HG03064 (cell line): Measurements from ENCODE around the gene SULF2.

Experiments
- ATAC-seq: cut with Tn5 transposase; IDR thresholded peaks from one replicate; pipeline ENCODE4 v1.9.1; 2021; ENCODE audit warnings: low read depth; ENCODE audit not compliant: unreplicated experiment

Gene SULF2

DNA sequence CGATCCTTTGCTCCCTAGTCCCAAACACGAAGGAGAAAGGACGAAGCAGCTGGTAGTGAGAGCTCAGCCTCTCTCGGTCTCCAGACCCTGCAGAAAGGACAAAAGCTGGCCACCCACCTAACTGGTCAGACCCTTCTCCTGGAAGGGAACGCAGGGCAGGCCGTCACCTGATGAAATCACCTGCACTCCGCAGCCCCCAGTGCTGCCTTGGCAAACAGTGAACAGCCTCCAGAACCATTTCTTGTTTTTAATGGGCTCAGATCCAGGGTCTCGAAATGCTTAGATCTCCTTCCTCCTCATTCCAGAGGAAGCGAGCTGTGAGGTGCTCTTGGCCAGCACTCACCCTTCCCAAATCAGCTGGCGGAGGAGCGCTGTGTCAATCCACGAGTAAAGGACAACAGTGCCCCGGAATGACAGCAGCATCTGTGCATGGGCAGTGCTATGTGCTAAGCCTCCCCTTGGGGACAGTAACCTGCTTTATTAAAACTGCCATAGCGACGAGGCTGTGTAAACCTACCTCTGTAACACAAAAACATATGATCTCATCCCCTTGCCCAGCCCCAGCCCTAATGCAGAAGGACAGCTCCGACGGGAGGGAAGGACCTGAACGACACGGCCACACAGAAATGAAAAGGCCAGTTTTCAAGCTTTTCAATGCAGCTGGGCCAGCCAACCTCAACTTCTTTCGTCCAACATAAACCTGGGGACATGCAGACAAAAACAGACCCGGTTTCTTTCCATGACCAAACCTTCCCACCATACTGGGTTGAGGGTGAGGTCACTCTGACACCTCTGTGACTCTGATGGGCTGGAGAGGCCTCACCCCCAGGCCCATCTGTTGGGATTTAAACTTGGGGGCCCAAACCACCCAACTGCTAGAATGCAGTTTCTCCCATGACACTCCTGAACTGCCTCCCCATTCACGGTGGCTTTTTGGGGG, 43.3 kb downstream of the SULF2 start:
- ATAC-seq, result no peak

DNA sequence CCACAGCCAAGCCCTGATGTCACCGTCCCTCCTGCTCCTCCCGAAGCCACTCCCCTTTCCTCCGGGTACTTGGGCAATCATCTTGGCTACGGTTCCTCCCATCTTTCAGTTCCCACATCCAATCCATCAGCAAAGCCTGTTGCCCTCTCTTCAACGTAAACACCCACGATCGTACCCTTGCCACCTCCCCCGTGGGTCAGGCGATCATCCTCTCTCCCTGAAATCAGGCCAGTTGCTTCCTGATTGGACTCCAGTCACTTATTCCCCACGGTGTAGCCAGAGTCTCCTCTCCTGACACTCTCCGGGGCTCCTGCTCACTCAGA, 44.5 kb downstream of the SULF2 start:
- no peak for ATAC-seq

DNA sequence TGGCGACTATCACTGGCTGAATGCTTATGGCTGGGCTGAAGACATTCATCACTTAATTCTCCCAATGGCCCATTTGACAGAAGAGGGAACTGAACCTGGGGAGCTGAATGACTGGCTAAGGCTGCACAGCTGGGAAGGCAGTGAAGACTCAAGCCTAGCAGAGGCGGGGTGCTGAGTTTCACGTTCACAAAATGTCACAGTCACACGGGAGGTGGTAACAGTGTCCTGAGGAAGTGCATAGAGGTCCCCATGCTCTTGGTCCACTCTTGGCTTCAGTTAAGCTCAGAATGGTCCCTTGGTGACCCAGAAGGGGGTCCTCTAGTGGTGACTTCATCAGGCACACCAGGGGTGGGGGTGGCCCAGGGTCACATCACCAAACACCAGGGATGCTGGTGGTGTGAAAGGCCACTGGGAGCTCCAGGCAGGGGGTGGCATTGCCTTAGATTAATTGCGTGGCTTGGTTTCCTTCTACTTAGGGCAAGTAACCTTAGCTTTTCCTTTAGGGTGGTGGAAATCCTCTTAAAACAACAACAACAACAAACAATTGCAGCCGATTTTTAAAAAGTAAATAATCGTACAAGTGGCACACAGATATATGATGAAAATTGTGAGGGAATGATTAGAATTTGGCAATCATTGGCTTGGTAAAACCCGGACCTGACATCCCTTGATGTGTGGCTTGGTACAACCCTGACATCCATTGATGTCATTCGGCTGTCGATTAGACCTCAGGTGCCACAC, 45.0 kb downstream of the SULF2 start:
- no peak for ATAC-seq

GRCh38 chr20:47737923-47738322, 47.4 kb downstream of the SULF2 start:
- ATAC-seq, result no peak

GRCh38 chr20:47736570-47737152, 48.6 kb downstream of the SULF2 start:
- ATAC-seq, result no peak

GRCh38 chr20:47735412-47736400, 49.6 kb downstream of the SULF2 start:
- ATAC-seq, result no peak

DNA sequence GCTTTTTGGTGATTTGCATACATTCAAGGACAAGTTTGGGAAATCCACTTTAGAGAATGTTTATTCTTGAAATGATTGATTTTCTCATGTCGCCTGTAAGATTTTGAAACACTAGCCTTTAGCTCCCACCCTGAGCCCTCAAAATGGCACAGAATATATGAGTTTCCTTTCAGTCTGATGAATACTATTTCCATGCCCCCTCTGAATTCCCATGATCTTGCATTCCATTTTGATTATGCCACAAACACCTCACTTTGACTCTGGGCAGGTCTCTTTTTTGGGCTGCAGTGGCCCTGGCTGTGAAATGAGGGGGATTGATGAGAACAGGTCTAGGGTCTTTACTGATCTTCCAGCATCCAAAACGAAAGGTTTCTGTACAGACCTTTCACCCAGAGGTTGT, 50.4 kb downstream of the SULF2 start:
- no peak for ATAC-seq

DNA sequence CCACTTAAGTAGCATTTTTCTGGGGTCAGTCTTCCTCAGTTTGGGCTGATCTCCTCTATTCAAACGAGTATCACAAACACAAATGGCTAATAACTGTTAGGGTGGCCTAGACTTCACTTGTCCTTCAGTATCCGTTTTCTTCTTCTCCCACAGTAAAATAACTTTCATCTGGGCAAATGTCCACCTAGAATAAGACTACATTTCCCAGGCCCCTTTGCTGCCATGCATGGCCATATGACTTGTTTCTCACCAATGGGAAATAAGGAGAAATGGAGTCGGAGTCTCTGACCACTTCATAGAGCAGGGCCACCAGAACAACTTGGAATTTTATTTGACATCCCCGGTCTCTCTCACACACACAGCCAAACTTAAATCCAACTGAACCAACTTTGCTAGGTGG, 51.4 kb downstream of the SULF2 start:
- ATAC-seq, result no peak

GRCh38 chr20:47730744-47731143, 54.5 kb downstream of the SULF2 start:
- no peak for ATAC-seq

DNA sequence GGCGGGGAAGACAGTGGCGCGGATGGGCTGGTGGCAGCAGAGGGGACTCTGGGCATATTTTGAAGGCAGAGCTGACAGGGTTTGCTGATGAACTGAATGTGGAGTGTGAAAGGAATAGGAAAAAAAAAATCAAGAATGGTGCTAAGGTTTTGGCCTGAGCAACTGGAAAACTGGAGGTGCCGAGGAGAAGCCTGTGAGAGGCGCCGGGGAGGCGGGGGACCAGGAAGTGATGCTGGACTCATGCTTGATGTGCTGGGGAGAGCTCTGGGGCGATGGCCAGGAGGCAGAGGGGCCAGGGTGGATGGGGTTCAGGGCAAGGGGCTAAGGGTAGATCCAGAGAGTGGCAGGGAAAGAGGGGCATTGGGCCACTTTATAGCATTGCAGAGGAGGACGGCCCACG, 55.8 kb downstream of the SULF2 start:
- ATAC-seq, result no peak

GRCh38 chr20:47727909-47728361, 57.3 kb downstream of the SULF2 start:
- no peak for ATAC-seq

GRCh38 chr20:47727170-47727880, 58.0 kb downstream of the SULF2 start:
- no peak for ATAC-seq

- ATAC-seq, result no peak
Measured at GRCh38 chr20:47726632-47727031, 58.6 kb downstream of the SULF2 start.

DNA sequence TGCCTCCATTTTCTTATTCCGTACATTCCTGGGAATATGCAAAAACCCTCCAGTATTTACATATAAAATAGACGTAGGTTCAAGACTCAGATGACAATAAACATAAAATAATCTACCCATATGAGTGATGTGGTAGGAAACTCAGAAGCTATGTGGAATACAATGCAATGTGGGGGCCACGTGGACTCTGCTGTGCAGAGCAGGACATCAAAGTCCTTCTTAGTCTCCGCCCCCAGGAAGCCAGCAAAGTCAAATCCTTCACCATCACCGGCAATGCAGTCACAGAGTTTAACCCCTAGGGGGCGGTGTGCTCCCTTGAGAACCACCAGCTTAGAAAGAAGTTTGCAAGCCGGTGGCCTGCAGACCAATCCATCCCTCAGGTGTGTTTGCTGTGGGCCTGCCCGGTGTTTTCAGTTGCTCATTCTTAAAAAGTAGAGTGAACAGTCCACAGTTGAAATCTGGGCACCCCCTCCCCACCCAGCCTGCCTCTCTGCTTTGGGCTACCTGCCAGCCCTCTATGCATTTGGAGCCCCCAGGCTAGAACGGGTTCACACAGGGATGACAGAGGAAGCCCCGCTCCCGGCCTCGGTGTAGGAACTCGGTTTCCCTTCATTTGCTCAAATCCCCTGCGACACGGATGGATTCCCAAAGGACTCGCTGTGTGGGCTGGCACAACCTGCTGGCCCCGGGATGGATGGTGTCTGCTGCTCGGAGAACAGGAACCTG, 59.9 kb downstream of the SULF2 start:
- no peak for ATAC-seq

DNA sequence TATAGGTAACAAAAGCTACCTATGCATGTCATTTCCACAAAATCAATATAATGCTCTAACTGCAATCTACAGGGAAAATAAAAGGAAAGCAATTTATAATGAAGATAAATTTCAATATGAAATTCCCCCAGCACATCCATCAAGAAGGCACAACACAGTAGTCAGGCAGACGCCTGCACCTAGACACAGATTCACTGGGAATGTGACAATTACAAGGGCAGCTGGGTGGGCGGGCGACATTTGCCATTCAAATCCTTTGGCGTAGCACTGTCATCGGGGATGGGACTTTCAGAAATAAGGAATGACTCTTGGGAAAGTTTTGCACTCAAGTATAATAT, 60.4 kb downstream of the SULF2 start:
- no peak for ATAC-seq

- ATAC-seq, result no peak
Measured at GRCh38 chr20:47724396-47724795, 60.9 kb downstream of the SULF2 start.

GRCh38 chr20:47723322-47723721, 62.0 kb downstream of the SULF2 start:
- ATAC-seq, result no peak

DNA sequence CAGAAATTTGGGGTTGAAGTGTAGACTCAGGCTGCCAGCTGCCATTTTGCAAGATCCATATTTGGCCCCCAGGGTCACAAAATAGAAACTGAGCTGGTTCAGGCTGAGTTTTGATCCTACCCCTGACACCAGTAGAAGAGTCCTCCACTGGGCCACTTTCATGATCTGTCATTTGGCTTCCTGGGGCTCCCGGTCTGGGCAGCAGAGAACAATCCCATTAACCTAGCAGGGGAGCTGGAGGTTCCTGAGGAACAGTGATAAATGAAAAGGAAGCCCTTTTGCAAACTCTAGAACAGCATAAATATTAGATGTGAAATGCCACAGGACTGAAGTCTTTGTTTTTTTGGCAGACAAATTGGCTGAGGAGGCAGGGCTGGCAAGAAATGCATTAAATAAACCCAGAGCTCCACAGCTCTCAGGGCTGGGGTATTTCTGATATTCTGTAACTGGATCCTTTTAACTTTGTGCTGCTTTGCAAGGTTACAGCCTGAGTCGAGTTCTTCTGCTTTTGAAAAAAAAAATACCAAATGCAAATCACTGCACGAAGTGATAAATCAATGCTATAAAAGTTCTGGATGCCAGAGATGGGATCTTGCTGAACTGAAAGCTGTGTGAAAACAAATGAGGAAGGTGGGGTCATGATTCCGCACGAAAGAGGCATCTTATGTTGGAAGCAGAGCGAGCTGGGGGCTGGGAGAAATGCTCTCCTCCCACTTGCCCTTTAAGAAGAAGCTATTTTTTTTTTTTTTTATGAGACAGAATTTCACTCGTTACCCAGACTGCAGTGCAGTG, 64.4 kb downstream of the SULF2 start:
- ATAC-seq, result no peak
